Choroid plexus epithelial cell (primary cell): Measurements from ENCODE around the gene SCRT2.

Source experiments
- DNase-seq: peaks from one replicate; pipeline ENCODE4 v3.0.0-alpha.2; 2010; ENCODE audit warnings: low read depth
- H3K4me3 ChIP-seq: 2 replicates; pipeline ENCODE4 v1.5.1; 2011; ENCODE audit warnings: low read depth, mild to moderate bottlenecking, control low read depth, low read length, moderate library complexity
- TF ChIP-seq, protein P1 (sequence below): conservative IDR thresholded peaks from 2 replicates; pipeline ENCODE4 v1.5.1; 2011; ENCODE audit warnings: low read depth, mild to moderate bottlenecking, control low read depth, inconsistent platforms, low read length, moderate library complexity

The SCRT2 gene

DNA sequence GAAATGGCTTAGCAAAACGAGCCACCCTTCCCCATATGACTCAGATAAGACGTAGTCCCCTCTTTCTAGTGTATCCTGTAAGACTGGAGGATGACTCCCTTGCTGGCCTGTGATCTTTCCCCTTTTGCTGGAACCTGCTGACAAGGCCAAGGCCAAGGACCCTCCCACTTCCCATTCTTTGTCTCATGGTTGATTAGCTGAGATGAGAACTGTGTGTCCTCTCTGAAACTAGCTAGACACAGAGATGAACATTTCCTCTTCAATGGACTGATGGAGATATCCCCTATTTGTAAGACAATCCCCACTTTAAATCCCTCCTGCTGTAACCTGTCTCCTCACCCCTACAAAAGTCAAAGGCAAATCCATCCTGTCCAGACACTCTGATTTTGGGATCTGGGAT is 33.4 kb upstream of the SCRT2 start:
- H3K4me3 ChIP-seq, result no peak overlapping the region
- DNase-seq, result no peak
- TF ChIP-seq, protein P1, sequence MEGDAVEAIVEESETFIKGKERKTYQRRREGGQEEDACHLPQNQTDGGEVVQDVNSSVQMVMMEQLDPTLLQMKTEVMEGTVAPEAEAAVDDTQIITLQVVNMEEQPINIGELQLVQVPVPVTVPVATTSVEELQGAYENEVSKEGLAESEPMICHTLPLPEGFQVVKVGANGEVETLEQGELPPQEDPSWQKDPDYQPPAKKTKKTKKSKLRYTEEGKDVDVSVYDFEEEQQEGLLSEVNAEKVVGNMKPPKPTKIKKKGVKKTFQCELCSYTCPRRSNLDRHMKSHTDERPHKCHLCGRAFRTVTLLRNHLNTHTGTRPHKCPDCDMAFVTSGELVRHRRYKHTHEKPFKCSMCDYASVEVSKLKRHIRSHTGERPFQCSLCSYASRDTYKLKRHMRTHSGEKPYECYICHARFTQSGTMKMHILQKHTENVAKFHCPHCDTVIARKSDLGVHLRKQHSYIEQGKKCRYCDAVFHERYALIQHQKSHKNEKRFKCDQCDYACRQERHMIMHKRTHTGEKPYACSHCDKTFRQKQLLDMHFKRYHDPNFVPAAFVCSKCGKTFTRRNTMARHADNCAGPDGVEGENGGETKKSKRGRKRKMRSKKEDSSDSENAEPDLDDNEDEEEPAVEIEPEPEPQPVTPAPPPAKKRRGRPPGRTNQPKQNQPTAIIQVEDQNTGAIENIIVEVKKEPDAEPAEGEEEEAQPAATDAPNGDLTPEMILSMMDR, result no peak

DNA sequence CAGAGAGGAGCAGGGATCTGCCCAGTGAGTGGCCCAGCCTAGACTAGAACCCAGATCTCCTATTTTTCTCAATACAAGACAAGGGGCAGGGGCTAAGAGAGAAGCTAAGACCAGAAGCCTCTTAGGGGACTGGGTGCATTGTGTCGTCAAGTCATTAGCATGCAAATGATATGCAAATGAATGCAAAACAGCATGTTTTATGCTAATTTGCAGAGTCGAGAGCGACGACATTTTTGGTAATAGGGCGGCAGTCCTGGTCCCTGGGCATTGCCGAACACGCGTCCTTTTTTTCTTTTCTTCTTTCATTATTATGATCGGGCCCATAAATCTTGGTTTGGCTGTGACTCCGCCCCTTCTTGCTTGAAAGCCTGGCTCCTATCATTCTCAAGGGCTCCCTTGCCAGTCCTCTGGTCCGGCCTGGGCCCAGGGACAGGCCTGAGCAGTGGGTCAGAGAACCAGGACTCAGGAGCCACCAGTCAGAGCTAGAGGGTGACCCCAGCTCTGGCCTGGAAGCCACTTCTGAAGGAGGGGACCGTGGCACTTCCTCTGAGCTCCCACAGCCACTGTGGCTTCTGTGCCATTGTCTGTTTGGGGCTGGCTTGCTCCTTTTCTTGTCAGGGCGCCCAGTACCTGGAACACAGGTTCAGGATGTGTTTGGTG is 32.0 kb upstream of the SCRT2 start:
- TF ChIP-seq, protein P1, result no peak
- no peak for DNase-seq
- no peak overlapping the region for H3K4me3 ChIP-seq

DNA sequence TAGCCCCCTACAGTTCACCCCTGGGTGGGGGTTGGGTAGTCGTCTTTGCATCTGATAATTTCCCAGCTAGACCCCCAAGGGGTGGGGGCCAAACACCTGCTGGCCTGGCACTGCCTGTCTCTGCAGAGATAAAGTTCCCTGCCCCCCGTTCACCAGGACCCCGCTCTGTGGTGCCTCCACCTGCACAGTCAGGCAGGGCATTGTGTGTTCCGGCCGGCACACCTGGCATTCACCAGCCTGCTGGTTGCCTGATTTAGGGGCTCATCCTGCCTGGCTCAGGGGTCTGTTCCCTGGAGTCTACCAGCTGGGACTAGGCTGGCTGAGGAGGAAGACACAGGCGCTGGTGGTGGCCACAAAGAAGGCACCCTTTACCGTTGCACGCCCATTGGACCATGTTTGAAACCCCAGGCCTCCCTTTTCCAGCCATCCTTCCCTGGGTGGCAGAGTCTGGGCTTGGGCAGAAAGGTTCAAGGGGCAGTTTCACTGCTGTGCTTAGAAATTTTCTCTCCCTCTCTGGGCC is 30.8 kb upstream of the SCRT2 start:
- no peak for DNase-seq
- TF ChIP-seq, protein P1, result no peak
- H3K4me3 ChIP-seq, result no peak overlapping the region

DNA sequence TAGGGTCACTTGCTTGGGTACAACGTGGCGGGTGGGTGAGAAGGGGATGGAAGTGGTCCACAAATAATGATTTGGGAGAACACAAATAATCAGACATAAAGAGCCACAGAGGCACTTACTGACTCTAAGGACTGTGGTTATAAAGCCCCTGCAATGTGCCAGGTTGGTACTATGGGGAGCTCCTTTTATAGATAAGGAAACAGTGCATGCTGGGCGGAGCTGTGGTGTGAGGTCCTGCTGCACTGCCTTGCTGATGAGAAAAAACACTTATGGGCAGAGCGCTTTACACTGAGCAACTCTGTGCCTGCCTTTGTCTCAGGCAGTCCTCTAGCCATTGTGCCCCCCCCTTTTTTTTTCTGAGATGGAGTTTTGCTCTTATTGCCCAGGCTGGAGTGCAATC is 29.1 kb upstream of the SCRT2 start:
- no peak for DNase-seq
- TF ChIP-seq, protein P1, result no peak
- no peak overlapping the region for H3K4me3 ChIP-seq

DNA sequence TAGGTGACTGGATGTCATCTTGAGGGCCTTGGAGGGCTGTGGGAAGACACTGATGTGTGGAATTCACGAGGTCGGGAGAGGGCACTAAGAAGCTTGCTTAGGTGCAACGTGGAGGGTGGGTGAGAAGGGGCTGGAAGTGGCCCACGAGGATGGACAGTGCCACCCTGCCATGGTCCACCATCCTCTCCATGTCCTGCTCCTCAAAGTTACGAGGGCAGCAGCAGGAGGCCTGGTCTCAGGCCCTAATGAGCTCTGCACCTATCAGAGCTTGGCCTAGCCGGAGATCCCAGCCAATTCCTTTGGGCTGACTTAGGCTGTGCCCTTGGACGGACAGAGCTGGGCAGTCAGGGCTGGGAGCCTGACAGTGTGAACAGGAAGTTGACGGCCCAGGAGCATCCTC is 27.8 kb upstream of the SCRT2 start:
- DNase-seq, result no peak
- H3K4me3 ChIP-seq, result no peak overlapping the region
- TF ChIP-seq, protein P1, result no peak

DNA sequence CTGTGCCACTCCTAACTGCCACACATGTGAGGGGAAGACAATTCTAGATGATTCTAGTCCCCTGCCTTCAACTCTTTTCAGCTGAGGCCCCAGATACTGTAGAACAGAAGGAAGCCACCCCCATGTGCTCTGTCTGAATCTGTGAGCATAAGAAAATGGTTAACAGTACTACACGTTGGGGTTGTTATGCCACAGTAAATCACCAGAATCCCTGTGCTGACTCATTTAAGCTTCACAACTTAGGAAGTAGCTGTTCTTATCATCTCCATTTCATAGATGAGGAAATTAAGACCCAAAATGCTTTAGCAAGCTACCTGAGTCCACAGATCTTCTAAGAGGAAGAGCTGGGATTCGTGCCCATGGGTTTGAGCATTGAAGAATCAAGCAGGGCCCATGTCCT is 27.4 kb upstream of the SCRT2 start:
- TF ChIP-seq, protein P1, result no peak
- H3K4me3 ChIP-seq, result no peak overlapping the region
- no peak for DNase-seq

DNA sequence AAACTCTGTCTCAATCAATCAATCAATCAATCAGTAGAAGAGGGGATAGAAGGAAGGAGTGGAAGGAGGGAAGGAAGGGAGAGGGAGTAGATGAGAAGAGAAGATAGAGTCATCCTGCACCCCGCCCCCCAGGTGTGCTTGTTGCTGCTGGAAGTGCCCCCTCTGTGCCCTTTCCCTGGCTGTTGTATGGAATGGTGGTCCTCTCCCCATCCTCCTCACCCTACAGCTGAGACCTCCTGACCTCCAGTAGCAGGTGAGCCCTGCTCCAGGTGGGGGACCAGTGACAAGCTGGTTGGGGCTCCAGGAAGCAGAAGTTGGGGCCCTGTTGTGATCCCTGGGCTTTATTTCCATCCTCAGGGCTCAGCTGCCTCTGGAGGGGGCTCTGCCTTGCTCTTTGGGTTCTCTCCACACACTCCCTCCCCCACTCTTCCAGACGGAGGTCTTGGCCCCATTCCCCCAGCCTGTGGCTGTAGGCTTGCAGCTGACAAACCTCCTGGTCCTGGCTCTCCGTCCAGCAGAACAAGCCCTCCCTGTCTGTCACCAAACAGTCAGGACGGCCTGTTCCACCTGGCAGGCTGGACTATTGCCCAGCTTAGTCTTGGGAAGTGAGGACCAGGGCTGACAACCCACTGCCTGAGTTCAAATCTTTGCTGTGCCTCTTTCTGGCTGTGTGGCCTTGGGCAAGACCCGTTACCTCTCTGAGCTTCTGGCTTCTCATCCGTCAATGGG is 26.0 kb upstream of the SCRT2 start:
- H3K4me3 ChIP-seq, result no peak overlapping the region
- no peak for DNase-seq
- TF ChIP-seq, protein P1, result no peak
